ENCODE measurements around the gene INPP5F.

The INPP5F gene

GRCh38 chr10:119812684-119813083 is 86.8 kb downstream of the INPP5F start:
- H3K36me3 ChIP-seq (ENCODE audit: low read length), result no peaks in the 10 kb centered on the region
- H3K27me3 ChIP-seq (ENCODE audit: low read length), result no peaks in the 10 kb centered on the region
- H3K9ac ChIP-seq (ENCODE audit: low read length), result no peak overlapping the region
- TF ChIP-seq EZH2phosphoT487 (conservative IDR thresholded peaks at IDR 0.05; ENCODE audit: low read length) (no peak), CTCF (IDR thresholded peaks at IDR 0.05; ENCODE audit: insufficient read depth, low read length, poor library complexity, severe bottlenecking) (no peak)
- H3K9me3 ChIP-seq (ENCODE audit: insufficient read depth, low read length), result no peaks in the 10 kb centered on the region
- no peak overlapping the region for H3K27ac ChIP-seq (ENCODE audit: low read depth, low read length)
- H3F3A ChIP-seq (ENCODE audit: insufficient read depth), result no peaks in the 10 kb centered on the region
- H2AFZ ChIP-seq (ENCODE audit: low read depth, low read length, severe bottlenecking), result no peak overlapping the region
- H3K4me3 ChIP-seq (ENCODE audit: insufficient read depth, low read length, poor library complexity, severe bottlenecking), result no peak overlapping the region
- H4K20me1 ChIP-seq (ENCODE audit: low read depth, low read length), result no peaks in the 10 kb centered on the region
- H3K4me2 ChIP-seq (ENCODE audit: low read depth, low read length, poor library complexity, severe bottlenecking), result no peak overlapping the region
- no peaks in the 10 kb centered on the region for H3K79me2 ChIP-seq (ENCODE audit: insufficient read depth, low read length)
- no peaks in the 10 kb centered on the region for H3K9me2 ChIP-seq (replicated peaks; ENCODE audit: insufficient read depth, low read length)

- Histone ChIP-seq H3K9me3 (ENCODE audit: insufficient read depth, low read length) (no peaks in the 10 kb centered on the region), H3K36me3 (ENCODE audit: low read length) (no peaks in the 10 kb centered on the region), H3F3A (ENCODE audit: insufficient read depth) (no peaks in the 10 kb centered on the region; the same call in 1 of the 2 replicates), H3K4me2 (ENCODE audit: low read depth, low read length, poor library complexity, severe bottlenecking) (no peak overlapping the region), H3K79me2 (ENCODE audit: insufficient read depth, low read length) (no peaks in the 10 kb centered on the region), H3K27ac (ENCODE audit: low read depth, low read length) (no peak overlapping the region), H4K20me1 (ENCODE audit: low read depth, low read length) (no peaks in the 10 kb centered on the region), H3K4me3 (ENCODE audit: insufficient read depth, low read length, poor library complexity, severe bottlenecking) (no peak overlapping the region), H2AFZ (ENCODE audit: low read depth, low read length, severe bottlenecking) (no peak overlapping the region), H3K9me2 (replicated peaks; ENCODE audit: insufficient read depth, low read length) (no peaks in the 10 kb centered on the region), H3K27me3 (ENCODE audit: low read length) (no peaks in the 10 kb centered on the region), H3K9ac (ENCODE audit: low read length) (no peak overlapping the region)
- TF ChIP-seq EZH2phosphoT487 (conservative IDR thresholded peaks at IDR 0.05; ENCODE audit: low read length) (no peak), CTCF (IDR thresholded peaks at IDR 0.05; ENCODE audit: insufficient read depth, low read length, poor library complexity, severe bottlenecking) (no peak)
Measured at GRCh38 chr10:119815671-119816070, 89.8 kb downstream of the INPP5F start.

- no peaks in the 10 kb centered on the region for H3K27me3 ChIP-seq (ENCODE audit: low read length)
- TF ChIP-seq EZH2phosphoT487 (conservative IDR thresholded peaks at IDR 0.05; ENCODE audit: low read length) (no peak), CTCF (IDR thresholded peaks at IDR 0.05; ENCODE audit: insufficient read depth, low read length, poor library complexity, severe bottlenecking) (no peak)
- H3K9ac ChIP-seq (ENCODE audit: low read length), result no peak overlapping the region
- no peaks in the 10 kb centered on the region for H3K79me2 ChIP-seq (ENCODE audit: insufficient read depth, low read length)
- no peak overlapping the region for H3K4me3 ChIP-seq (ENCODE audit: insufficient read depth, low read length, poor library complexity, severe bottlenecking)
- no peaks in the 10 kb centered on the region; the same call in 1 of the 2 replicates for H3K36me3 ChIP-seq (ENCODE audit: low read length)
- no peak overlapping the region for H2AFZ ChIP-seq (ENCODE audit: low read depth, low read length, severe bottlenecking)
- no peak overlapping the region for H3K4me2 ChIP-seq (ENCODE audit: low read depth, low read length, poor library complexity, severe bottlenecking)
- no peak overlapping the region for H3K27ac ChIP-seq (ENCODE audit: low read depth, low read length)
- H3K9me2 ChIP-seq (replicated peaks; ENCODE audit: insufficient read depth, low read length), result no peaks in the 10 kb centered on the region
- no peaks in the 10 kb centered on the region; the same call in 1 of the 2 replicates for H3F3A ChIP-seq (ENCODE audit: insufficient read depth)
- H3K9me3 ChIP-seq (ENCODE audit: insufficient read depth, low read length), result no peaks in the 10 kb centered on the region
- no peaks in the 10 kb centered on the region for H4K20me1 ChIP-seq (ENCODE audit: low read depth, low read length)
Measured at GRCh38 chr10:119817991-119818888, 92.4 kb downstream of the INPP5F start.

All from SU-DHL-6 (cell line).